Measurements from ENCODE around the gene RNF126.

RNF126 gene

DNA sequence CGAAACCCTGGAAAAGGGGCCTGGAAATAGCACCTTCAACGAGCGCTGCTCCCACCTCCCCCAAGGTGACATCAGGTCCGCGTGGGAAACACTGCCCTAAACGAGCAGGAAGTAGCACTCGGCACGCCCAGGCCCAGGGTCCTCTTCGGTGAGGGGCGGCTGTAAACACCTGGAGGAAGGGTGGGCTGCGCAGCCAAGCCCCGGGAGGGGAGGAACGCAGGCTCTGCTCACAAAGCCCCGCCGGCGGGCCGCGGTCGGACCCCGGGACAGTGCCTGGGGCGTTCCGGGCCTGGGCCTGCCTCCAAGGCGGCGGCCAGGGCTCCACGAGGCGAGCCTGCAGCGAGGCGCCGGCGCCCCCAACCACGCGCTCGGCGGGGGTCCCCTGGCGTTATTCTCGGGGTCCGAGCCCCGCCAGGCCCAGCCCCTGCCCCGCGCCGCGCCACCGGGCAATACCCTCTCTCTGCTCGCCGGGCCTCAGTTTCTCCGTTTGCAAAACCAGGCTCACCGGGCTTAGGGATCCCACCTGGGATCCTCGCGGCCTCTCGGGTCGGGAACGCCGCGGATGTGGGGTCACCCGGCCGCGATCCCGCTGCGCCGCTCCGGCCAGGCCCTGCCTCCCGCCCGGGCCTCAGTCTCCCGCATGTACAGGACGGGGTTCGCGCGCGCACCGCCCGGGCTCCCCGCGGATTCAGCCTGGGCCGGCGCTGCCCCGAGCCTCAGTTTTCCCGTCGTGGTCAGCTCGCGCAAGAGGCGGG lies 630 bp downstream of the RNF126 start:
- DNase-seq (ENCODE audit: low spot score) = no peak

DNA sequence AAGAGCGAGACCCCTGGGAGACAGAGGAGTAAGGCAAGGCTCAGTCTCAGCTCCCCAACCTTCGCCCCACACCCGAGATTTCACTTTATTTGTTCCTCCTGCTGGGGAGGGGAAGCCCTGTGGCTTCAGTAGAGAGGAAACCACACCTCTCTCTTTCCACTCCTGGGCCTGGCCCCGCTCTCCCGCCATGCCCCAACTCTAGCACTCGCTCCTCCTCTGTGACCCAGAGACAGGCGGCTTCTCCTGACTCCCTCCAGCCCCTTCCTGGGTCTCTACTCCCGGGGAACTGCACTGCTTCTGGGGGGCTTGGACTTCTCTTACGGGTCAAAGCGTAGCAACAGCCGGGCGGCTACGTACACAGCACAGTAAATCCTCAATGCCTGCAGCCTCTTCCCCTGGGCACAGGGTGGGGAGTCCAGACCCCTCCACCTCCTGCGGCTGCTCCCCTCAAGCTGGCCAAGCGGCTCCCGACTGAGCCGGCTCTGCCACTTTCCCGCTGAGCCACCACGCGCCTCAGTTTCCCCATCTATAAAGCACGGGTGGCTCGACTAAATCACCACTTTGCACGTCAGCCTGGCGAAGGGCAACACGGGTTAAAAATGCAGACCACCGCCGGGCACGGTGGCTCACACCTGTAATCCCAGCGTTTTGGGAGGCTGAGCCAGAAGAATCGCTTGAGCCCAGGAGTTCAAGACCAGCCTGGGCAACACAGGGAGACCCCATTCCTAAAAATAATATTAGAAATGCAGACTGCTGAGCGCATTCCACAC lies 1.4 kb downstream of the RNF126 start:
- DNase-seq (ENCODE audit: low spot score) = no peak

GRCh38 chr19:660793-661426 lies 2.1 kb downstream of the RNF126 start:
- no peak for DNase-seq (ENCODE audit: low spot score)

DNA sequence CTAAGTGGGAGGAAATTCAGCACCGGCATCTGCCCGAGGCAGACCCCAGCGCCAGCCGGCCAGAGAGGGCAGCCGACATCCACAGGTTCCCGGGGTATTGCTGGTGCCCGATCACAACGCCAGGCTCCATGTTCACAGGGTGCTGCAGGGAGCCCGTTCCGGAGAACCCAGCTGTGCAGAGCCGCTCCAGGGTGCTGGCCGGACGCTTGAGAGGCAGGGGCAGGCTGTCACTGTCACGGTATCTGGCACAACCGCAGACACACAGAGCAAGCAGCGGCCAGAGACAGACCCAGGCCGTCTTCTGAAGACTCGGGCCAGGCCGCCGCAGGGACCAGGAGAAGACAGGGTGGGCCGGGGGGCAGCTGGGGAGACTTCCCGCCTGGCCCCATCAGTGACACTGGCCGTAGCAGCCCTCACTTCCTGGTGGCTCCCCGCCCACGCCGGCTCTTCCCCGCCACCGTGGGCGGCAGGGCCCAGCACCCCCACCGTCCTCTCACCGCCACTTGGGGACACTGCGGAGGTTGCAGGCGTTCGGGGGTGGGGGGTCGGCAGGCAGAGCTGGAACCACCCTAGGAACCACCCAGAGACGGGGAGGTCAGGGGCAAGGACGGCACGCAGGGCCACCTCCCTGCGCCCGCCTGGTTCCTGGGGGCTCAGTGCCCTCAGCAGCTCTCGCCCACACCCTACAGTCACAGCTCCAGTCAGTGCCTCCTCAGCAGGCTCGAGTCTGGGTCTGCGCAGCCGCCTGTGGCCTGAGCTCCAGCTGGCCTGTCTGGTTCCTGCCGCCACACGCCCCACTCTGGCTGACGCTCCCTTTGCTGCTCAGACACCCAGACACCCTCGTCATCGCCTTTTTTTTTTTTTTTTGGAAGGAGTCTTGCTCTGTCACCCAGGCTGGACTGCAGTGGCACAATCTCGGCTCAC lies 3.8 kb downstream of the RNF126 start:
- no peak for DNase-seq (ENCODE audit: low spot score)

- no peak for DNase-seq (ENCODE audit: low spot score)
Measured at GRCh38 chr19:658059-658839, 4.8 kb downstream of the RNF126 start.

- no peak for DNase-seq (ENCODE audit: low spot score)
Measured at GRCh38 chr19:657611-658010, 5.4 kb downstream of the RNF126 start.

GRCh38 chr19:656751-657559 lies 6.1 kb downstream of the RNF126 start:
- DNase-seq (ENCODE audit: low spot score) = no peak

DNA sequence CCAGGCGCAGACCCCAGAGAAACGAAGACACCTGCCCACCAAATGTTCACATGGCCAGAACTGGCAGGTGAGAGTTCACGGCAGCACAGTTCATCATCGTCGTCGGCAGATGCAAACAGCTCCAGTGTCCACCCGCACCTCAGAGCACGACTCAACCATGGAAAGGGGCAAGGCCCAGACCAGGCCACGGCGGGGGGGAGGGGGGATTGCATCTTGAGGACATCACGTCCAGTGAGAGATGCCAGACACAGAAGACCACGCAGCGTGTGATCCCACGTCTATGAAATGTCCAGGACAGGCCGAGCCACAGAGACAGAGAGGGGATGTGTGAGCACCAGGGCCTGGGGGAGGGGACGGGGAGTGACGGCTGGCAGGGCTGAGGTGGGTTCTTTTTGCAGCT lies 7.3 kb downstream of the RNF126 start:
- DNase-seq (ENCODE audit: low spot score) = no peak

DNA sequence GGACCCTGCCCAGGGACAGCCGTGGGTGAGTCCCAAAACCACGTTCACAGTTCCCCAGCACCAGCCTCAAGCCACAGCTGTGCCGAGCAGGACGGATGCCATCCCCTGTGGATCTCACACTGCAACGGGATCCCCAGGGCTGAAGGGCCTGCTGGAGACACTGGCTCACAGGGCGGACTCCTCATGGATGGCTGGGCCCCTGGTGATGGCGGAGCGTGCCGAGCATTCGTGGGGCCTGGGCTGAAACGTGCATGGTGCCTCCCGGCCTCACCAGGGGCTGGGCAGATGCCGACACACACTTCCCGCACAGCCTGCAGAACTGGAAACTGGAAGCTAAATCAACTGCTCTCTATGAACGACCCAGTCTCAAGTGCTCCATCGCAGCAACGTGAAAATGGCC lies 9.6 kb downstream of the RNF126 start:
- DNase-seq (ENCODE audit: low spot score) = no peak

DNA sequence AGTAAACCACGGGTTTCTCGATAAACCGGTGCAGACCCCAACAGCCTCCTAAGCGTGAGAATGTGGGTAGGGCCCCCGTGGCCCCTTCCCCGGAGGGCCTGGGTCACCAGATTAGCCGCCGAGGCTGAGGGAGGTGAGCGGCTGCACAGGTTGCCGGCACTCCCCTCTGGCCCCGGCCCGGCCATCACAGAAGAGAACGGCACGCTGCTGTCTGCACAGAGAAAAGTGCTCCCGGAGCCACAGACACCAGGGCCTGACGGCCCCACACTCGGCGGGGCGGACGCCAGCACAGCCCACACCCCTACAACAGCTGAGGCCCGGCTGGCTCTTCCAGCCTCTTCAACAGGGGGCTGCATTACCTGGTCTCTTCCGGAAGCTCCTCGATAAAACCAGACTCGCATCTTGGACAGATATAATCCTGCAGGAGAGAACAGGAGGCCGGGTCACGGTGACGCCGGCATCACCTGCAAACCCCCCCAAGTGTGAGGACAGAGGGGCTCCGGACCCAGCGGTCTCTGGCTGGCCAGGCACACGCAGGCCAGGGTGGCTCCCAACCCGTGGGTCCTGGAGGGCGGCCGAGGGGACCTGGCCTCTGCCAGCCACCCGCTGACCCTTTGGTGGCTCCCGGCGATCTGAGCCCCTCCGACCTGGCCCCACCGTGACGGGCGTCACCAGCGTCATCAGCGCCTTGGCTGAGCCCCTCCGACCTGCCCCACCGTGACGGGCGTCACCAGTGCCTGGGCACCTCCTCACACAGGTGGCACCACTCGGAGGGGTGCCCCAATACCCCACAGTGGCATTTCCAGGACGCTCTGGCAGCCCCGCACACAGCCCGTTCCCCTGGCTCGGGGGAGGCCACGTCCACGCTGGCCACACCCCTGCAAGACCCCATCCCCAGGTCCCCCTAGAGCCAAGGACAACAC lies 10.3 kb downstream of the RNF126 start:
- DNase-seq (ENCODE audit: low spot score) = no peak

- no peak for DNase-seq (ENCODE audit: low spot score)
Measured at GRCh38 chr19:651991-652390, 11.0 kb downstream of the RNF126 start.

- no peak for DNase-seq (ENCODE audit: low spot score)
Measured at GRCh38 chr19:651114-651818, 11.7 kb downstream of the RNF126 start.

DNA sequence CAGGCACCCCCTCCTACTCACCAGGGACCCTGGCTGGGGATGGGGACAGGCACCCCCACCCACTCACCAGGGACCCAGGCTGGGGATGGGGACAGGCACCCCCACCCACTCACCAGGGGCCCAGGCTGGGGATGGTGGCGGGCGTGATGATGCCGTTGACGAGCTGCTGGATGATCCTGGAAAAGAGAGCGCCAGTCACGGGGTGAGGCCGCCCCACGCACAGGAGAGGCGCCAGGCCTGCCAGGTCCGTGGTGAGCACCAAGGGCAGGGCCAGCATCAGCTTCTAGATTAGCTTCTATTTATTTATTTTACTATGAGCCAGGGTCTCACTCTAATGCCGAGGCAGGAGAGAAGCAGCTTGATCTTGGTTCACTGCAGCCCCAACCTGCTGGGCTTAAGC lies 12.9 kb downstream of the RNF126 start:
- no peak for DNase-seq (ENCODE audit: low spot score)

DNA sequence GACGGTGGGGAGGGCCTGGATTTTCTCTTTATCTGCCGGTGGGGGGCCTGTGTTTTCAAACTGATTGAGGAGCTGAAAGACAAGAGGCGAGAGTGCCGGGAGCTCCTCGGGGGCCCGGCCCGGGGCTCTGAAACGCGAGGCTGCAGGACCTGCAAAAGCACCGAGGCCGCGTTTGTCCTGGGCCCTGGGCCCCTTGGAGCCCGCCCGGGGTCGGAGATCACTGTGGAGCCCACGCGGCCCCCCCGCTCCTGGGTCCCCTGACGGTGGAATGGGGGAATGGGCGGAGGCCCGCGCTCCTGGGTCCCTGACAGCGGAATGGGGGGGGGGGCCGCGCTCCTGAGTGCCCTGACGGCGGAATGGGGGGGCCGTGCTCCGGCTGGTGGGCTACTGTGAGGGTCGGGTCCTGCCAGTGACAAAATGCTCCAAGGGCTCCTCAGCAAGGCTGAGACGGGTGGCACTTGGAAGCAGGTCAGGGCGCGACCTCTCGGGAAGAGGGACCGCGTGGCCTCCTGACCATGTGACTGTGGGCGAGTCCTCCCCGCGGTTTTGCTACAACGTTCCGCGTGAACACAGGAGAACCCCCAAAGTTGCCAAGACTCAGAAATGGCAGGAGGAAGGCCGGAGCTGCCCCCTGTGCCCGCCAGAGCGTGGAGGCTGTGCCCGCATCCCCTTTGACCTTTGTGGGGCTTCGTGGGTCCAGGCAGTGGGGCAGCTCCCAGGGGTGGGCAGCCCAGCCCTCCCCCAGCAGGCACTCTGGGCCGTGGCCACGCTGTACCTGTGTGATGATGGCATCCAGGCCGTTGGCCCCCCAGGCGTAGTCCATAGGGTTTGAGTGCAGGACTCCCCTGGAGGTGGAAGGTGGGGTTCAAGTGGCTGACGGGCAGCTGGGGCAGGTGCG lies 13.9 kb downstream of the RNF126 start:
- no peak for DNase-seq (ENCODE audit: low spot score)

DNA sequence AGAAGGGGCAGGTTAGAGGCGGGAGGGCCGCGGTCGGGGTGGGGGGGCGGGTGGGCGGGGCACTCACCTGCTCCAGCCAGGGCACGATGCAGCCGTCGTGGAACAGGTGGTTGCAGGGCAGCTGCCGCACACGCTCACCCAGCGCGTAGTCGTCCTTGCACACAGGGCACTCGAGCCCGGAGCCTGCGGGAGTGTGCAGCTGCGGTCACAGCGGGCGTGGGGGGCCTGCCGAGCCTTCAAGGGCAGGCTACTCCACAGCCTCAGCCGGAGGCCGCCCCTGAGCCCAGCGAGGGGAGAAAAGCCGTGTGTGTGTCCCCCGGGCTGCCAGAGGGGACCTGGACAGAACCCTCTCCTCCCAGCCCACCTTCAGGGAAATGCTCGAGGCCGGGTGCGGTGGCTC lies 14.7 kb downstream of the RNF126 start:
- no peak for DNase-seq (ENCODE audit: low spot score)

- no peak for DNase-seq (ENCODE audit: low spot score)
Measured at GRCh38 chr19:647566-648284, 15.3 kb downstream of the RNF126 start.

Data from left forelimb (tissue), 1 donor.